HG03064 (cell line): ENCODE data around the gene TRUB2.
"Not testable (repeated sequence)": the region's sequence is repeated elsewhere in the genome, so short reads cannot be mapped to it uniquely, and the experiment has no call there.

ENCODE experiments used
- ATAC-seq: cut with Tn5 transposase; IDR thresholded peaks from one replicate; pipeline ENCODE4 v1.9.1; 2021; ENCODE audit warnings: low read depth; ENCODE audit not compliant: unreplicated experiment

TRUB2 gene

DNA sequence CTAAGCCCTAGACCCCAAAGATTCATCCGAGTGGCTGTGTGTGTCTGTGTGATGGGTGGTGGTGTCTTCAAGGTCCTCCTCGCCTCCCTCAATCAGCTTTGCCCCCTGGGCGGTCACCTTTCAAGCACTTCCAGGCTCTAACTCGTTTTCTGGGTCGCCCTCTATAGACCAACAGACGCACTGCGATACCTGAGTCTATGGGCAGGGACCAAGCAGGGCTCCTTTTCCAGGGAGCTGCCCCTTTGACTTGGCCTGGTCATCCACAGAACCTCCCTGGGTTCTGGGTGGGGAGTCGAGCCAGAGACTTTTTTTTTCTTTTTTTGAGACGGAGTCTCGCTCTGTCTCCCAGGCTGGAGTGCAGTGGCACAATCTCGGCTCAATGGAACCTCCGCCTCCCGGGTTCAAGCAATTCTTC is 19.2 kb upstream of the TRUB2 start:
- no peak for ATAC-seq

DNA sequence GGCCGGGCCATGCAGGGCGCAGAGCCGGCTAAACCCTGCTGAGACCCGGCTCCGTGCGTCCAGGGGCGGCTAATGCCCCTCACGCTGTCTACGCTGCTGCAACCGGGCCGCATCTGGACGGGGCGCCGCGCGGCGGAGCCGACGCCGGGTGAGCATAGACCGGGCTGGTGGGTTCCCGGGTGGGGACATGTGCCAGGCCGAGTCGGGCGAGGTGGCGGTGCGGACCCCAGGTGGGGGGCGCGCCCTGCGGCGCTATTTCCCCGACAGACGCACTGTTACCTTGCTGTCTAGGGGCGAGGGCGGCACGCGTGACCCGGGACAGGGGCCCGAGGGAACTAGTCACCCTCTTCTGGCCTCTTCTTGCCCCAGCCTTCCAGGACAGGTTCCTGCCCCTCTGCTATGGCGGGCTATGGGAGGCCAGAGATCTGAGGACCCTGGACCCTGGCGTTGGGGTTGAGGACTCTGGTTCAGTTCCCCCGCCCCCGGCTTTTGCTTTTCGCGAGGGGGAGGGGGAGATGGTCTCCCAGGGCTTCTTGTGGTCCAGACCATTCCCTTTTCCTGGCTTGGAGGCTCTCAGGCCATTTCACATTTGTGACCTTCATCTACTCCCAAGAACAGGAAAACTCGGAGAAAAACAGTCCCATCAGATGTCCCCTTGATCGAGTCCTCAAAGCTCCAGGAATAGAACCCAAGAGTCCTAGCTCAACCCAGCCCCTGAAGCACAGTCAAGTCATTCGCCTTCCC is 18.6 kb upstream of the TRUB2 start:
- peak; percentile 38 for ATAC-seq

DNA sequence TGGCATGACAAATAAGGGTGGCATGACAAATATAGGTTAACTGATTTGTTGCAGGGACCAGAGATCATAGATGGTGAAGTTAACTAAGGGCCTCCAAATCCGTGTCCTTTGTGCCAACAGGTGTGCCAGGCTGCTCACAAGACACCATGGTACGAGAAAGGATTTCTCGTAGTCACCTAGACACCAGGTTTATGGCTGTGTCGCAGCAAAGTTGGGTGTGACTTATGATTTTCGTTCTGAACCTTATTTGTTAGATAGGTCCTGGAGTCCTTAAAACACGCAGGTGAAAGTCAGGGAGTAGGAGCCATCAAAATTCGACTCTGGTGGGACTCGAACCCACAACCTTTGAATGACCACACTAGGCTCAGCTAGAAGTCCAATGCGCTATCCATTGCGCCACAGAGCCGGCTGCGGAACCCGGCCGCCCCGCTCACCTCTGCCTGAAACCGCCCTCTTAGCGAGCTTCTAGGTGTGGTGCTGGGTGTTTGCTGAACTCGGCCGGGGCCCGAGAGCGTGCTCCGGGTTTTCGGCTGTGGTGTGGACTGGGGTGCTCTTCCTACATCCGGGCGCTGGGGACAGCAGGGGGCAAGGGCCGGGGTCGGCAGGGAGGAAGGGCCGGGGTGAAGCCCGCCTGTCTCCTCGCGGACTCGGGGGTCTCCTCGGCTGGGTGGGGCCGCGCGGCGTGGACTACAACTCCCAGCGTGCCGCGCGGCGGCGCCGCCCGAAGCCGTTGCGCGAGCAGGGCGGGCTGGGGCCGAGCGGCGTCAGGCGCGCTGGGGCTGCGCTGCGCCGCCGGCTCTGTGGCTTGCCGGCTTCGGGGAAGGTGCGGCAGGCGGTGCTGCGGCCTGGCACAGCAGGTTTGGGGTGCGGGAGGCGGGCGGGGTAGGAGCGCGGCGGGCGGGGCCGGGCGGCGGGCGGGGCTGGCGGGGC is 17.8 kb upstream of the TRUB2 start, which contains the start of gene SLC27A4:
Gene SLC27A4 (plus strand): TSS at position 767 of the 930 bp plus-strand sequence. CDS start 2,606 bp downstream, outside the sequence.
- ATAC-seq: peak; percentile 68

DNA sequence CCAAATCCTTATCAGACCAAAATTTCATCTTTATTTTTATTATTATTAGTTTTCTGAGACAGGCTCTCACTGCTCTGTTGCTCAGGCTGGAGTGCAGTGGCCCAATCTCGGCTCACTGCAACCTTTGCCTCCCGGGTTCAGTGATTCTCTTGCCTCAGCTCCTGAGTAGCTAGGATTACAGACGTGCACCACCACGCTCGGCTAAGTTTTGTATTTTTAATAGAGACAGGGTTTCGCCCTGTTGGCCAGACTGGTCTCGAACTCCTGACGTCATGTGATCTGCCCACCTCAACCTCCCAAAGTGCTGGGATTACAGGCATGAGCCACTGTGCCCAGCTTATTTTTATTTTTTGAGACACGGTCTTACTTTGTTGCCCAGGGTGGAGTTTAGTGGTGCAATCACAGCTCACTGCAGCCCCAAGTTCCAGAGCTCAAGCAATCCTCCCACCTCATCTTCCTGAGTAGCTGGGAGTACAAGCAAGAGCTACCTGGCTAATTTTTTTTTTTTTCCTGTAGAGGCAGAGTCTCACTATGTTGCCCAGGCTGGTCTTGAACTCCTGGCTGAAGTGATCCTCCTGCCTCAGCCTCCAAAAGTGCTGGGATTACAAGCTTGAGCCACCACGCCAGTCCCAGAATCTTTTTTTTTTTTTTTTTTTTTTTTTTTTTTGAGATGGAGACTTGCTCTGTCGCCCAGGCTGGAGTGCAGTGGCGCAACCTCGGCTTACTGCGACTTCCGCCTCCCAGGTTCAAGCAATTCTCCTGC is 16.8 kb upstream of the TRUB2 start:
- not testable (repeated sequence) for ATAC-seq

DNA sequence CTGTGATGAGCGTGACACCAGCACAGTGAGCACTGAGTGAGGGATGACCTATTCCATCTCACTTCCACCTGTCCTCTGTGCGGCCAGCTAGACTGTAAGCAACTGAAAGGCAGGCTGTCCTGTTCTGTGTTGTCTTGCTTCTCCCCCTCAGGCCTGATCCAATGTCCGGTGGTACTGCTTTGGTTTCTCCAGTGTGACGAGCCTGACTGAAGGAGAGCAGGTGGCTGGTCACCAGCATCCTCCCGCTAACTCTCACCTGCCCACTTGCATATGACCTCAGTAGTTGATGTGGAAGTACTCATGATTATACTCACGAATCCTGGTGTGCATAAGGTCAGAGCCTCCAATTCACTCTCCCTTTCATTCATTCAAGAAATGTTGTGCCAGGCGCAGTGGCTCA is 15.7 kb upstream of the TRUB2 start:
- no peak for ATAC-seq

DNA sequence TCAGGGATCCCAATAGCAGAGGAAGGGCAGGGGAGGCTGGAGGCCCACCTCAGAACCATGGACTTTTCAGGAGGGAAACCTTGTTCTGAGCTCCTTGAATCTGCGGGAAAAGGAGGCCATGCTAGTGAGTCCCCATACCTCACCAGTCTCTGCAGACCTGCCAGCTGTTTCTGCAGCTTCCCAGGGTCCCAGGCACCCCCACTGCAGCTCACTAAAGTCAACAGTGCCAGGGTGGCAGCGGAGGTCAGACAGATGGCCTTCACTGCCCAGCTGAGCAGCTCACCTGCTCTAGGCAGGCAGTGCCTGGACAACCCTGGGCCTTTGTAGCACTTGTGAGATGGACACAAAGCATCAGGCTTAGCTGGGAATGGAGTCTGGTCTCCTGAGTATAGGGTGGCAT is 13.7 kb upstream of the TRUB2 start:
- ATAC-seq: no peak

DNA sequence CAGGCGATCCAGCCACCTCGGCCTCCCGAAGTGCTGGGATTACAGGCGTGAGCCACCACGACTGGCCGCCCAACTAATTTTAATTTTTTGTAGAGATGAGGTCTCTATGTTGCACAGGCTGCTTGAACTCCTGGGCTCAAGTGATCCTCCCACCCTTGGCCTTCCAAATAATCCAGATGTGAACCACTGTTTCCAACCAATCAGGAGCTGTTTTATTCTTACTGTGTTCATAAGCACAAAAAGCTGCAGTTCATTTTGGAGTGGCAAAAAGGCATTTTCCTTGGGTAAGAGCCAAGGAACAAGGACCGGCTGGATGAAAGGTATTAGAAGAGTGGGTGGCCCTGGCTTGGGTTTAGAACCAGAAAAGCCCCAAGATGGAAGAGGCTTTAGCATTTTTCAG is 12.9 kb upstream of the TRUB2 start:
- no peak for ATAC-seq

DNA sequence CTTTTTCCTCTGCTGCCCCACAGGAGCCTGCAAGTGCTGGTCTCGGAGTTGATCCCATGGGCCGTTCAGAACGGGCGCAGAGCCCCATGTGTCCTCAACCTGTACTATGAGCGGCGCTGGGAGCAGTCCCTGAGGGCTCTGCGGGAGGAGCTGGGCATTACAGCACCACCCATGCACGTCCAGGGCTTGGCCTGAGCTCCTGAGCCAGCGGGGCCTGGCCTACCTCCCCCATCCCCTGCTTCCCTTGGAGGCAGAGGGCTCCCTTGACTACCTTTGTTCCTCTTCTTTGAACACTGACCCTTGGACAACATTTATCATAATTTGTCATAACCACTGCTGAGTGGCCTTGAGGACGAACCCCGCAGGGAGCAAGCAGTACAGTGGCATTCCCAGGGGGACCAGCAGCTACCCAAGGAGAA is 11.2 kb upstream of the TRUB2 start:
- ATAC-seq: no peak

DNA sequence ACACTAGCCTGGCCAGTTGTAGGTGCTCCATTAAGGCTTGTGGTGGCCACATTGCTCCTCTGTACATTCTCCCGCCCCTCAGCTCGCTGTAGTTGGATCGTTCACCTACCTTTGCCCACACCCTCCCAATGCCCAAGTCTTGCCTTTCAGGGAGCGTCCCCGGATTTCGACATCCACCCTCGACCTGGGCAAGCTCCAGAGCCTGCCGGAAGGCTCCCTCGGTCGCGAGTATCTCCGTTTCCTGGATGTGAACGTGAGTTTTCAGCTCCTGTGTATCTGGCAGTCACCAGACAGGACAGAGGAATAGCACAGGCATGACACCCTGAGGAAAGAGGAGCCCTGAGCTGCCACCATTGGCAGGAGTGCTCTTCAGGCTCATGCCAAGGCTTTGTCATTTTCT is 3.4 kb upstream of the TRUB2 start:
- ATAC-seq: no peak

DNA sequence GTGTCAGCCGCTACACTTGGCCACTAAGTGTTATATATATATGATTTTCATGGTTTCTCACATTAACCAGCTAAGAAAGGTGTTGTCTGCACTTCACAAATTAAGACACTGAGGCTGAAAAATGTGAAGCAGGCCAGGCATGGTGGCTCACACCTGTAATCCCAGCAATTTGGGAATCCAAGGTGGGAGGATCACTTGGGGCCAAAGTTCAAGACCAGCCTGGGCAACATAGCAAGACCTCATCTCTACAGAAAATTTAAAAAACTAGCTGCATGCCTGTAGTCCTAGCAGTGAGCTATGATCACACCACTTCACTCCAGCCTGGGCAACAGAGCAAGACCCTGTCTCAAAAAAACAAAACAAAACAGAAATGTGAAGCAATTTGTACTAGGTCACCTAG is 2.2 kb upstream of the TRUB2 start:
- no peak for ATAC-seq

DNA sequence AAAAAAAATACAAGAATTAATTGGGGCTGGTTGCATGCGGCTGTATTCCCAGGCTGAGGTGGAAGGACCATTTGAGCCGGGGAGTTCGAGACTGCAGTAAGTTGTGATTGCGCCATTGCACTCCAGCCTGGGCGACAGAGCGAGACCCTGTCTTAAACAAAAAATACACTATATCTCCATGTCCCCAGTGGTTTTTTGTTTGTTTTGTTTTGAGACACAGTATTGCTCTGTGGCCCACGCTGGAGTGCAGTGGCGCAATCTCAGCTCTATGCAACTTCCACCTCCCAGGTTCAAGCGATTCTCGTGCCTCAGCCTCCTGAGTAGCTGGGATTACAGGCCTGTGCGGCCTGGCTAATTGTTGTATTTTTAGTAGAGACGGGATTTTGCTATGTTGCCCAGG is 1.5 kb upstream of the TRUB2 start:
- no peak for ATAC-seq

DNA sequence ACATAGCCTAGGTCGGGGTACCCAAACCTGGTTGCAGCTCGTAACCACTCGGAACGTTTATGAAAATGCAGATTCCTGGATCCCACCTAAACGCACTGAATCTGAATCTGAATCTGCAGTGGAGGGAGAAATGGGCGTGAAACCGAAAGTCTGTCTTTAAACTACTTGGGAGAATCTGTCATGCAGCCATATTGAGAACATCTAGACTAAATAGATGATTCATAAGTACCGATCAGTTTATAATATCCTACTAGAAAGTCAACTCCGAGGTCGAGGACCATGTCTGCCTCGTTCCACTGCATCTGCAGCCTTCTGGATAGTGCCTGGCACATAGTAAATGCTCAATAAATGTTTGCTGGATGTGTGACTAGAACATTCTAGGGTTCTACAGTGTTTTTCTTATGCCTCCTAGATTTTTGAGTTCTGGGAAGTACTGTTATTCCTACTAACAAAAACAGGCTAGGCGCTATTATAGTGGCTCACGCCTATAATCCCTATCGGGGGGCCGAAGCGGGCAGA is 1.0 kb upstream of the TRUB2 start:
- peak; percentile 6 for ATAC-seq

DNA sequence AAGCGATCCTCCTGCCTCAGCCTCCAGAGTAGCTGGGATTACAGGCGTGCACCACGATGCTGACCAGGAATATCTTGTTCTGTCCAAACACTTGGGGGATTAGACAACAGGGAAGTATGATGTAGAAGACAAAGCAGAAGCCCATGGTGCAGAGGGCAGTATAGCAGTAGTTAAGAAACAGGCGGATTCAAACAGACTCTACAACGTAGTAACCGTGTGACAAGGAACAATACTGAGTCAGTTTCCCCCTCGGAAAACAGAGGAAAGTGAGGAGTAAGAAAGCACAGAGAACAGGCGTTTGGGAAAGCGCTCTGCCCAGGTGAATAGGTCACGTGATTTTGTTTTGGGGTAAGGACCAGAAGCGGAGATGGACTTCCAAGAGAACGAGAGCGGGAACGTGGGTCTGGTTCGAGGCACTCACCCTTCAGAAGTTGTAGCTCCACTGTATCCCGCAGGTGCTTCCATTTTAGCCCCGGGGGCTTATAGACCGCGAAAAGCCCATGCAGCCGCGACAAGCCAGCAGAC is 306 bp downstream of the TRUB2 start:
- ATAC-seq: no peak

DNA sequence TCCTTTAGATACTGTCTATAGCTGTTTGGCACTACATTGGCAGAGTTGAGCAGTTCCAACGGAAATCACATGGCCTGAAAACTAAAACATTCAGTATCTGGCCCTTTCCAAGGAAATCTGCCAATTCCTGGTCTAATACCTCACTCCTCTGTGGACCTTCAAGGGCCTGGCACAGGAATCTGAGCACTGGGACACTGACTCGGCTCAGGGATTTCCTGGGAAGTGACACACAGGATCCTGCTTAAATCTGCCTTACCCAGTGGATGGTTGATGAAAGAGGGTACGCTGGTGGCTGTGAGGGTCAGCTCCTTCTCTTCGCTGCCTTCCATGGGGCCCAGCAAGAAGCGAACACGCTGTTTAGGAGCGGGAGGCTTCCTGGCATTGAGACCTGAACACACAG is 904 bp downstream of the TRUB2 start:
- no peak for ATAC-seq

DNA sequence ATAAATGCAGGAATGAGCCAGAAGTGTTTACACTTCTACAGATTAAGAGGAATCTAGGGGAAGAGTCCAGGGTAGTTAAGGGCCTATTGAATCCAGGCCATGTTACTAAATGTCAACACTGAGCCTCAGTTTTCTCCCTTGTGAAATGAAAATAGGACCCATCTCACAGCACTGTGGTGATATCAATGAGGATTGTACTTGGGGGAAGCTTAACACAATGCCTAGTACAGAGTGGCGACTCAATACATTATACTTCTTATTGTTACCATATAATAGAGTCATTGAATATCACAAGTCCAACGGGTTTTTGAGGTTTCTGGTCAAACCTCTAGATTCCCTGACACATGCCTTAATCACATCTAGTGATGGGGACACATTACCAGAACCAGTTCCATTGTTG is 4.6 kb downstream of the TRUB2 start:
- ATAC-seq: no peak

DNA sequence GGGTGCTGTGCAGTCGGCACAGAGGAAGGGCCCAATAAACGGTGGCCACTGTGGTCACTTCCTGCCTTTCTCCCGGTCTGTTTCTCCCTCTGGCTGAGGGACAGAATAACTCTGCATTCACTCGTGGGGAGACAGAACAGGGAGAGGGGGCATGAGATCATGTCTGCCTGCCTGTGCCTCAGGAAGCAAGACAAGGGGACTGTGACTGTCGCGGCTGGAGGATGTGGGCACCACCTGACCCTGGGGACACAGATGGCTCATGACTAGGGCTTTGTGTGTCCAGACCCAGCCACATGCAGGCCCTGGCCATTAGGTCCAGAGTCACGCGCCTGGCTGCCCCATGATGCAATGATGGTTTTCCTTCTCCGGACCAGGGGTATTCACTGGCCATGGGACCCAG is 5.8 kb downstream of the TRUB2 start:
- ATAC-seq: no peak

DNA sequence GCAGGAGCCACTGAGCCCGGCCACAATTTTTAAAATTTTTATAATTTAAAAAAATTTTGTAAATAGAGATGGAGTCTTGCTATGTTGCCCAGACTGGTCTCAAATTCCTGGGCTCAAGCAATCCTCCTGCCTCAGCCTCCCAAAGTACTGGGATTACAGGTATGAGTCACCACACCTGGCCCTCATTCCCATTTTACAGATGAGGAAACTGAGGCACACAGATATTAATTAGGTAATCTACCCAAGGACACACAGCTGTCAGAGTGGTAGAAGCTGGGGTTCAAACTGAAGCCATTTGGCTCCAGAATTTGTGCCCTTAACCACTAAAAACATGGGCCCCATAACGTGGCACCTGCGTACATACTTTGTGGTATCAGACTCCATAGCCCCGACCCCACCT is 7.5 kb downstream of the TRUB2 start:
- no peak for ATAC-seq

DNA sequence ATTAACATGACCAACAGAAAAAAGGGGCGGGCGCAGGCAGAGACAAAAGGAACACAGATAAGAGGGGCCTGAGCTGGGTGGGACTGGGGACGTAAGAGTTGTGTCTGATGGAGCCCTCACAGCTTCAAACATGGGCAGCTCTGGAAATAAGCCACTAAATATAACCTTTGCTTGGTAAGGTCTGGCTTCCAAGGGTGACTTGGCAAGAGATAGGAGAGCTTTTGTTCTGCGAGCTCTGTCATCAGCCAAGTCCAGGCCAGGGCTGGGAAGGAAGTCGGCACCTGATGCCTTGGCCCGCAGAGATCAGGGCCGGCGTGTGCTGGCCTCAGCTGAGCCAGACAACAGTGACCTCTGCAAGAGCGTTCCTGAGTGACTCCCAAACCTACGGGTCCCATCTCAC is 11.8 kb downstream of the TRUB2 start:
- no peak for ATAC-seq

DNA sequence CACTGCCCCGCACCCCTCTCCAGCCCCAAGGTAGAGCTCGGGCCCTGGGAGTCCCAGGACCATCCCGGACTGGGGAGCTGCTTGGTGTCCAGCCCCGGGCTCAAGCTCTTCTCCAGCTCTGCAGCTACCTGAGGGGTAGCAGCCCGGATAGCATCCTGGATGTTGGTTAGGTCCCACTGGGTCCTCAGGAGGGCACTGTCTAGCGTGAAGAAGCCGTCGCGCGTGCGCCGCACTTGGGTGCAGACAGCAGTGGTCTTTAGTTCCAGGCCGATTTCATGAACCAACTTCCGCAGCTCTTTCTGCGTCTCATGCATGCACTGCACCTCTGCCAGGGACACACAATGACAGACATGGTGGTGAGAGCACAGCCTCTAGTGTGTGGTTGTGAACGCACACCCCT is 12.7 kb downstream of the TRUB2 start:
- no peak for ATAC-seq

DNA sequence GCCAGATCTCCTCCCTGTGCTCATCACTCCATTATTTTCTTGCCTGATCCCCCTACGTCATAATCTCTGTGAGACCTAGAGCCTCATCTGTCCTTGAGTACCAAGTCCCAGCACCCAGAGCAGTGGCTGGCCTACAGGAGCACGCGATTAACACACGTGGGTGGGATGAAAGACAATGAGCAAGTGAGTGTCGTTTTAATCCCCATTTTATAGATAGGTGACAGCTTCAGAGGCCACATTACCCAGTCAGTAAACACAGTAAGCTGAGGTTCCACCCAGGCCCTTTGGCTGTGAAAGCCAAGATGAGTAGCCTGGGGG is 17.3 kb downstream of the TRUB2 start:
- no peak for ATAC-seq
